Endothelial cell of umbilical vein (primary cell): Measurements from ENCODE around the gene JAZF1. TPM values are rescaled to one million over a fixed set of nuclear protein-coding genes. Genes with fewer than 3 reads are reported as not detected.

Experiments
- BruUV-seq: library from RNA; stranded (reverse); fragments of 400-500 nt; replicated peaks from 2 replicates; lab custom pipeline; 2021; lab: Mats Ljungman, UMichigan
- CTCF ChIA-PET: fragments of 300-600, 350-600 bp; sonication (Branson Sonifier 250); formaldehyde crosslinking; loops from one replicate; lab custom pipeline; 2021; ENCODE audit warnings: antibody characterized with exemption, inconsistent platforms; lab: Charles Lee
- POLR2A ChIA-PET: fragments of 300-600, 350-600 bp; sonication (Branson Sonifier 250); formaldehyde crosslinking; loops from one replicate; lab custom pipeline; 2021; ENCODE audit warnings: antibody characterized with exemption, inconsistent platforms; lab: Charles Lee
- DNase-seq: peaks from one replicate; pipeline ENCODE4 v3.0.0-alpha.2; 2011; ENCODE audit warnings: low read depth, low spot score
- FAIRE-seq: peaks from 2 replicates; lab custom pipeline; 2011; peaks lifted over from hg19 to GRCh38; lab: Jason Lieb, UNC
- H2AFZ ChIP-seq: 2 replicates; pipeline ENCODE4 v1.6.0; 2012; ENCODE audit warnings: low read depth, low read length, control low read depth, inconsistent platforms
- H3K27ac ChIP-seq: 2 replicates; pipeline ENCODE4 v1.5.1; 2011; ENCODE audit warnings: low read depth, mild to moderate bottlenecking, control low read depth, low read length, moderate library complexity; ENCODE audit not compliant: insufficient read depth
- H3K27me3 ChIP-seq, 2 experiments: 2 replicates each; pipeline versions ENCODE4 v1.6.0 to v1.6.1; 2011; ENCODE audit warnings: low read length in 2 of 2, mixed read lengths in 1 of 2; ENCODE audit not compliant: control insufficient read depth in 2 of 2, insufficient read depth in 2 of 2
- H3K36me3 ChIP-seq, 2 experiments: 2 replicates in 1 of 2; 3 replicates in 1 of 2; pipeline ENCODE4 v1.5.1; 2011; ENCODE audit warnings: low read length in 2 of 2, mild to moderate bottlenecking in 1 of 2, moderate library complexity in 1 of 2; ENCODE audit not compliant: control insufficient read depth in 2 of 2, insufficient read depth in 2 of 2; ENCODE audit errors: extremely low read depth in 1 of 2
- H3K4me1 ChIP-seq: 3 replicates; pipeline ENCODE4 v1.5.1; 2011; ENCODE audit warnings: mild to moderate bottlenecking, low read length; ENCODE audit not compliant: control insufficient read depth, insufficient read depth; ENCODE audit errors: extremely low read depth
- H3K4me2 ChIP-seq: 2 replicates; pipeline ENCODE4 v1.6.1; 2011; ENCODE audit warnings: low read length, control low read depth, mixed read lengths; ENCODE audit not compliant: insufficient read depth
- H3K4me3 ChIP-seq, 3 experiments: fragments of 200-600 bp in 1 of 3; sonication (generic), shearing (Covaris generic) in 1 of 3; replicated peaks in 1 of 3; 2 replicates each; pipeline ENCODE4 v1.5.1; 2011 to 2016; ENCODE audit warnings: control low read depth in 3 of 3, low read length in 3 of 3, mild to moderate bottlenecking in 2 of 3, inconsistent platforms in 1 of 3, low read depth in 1 of 3, moderate library complexity in 1 of 3; ENCODE audit not compliant: insufficient read depth in 1 of 3
- H3K79me2 ChIP-seq: 2 replicates; pipeline ENCODE4 v1.6.0; 2012; ENCODE audit warnings: low read length, inconsistent platforms; ENCODE audit not compliant: control insufficient read depth, insufficient read depth
- H3K9ac ChIP-seq: replicated peaks from 2 replicates; pipeline ENCODE3; 2011; ENCODE audit warnings: low read length, control low read depth; ENCODE audit not compliant: insufficient read depth; ENCODE audit errors: extremely low read depth
- H3K9me1 ChIP-seq: replicated peaks from 3 replicates; pipeline ENCODE4 v1.6.0; 2011; ENCODE audit warnings: mild to moderate bottlenecking, low read length; ENCODE audit not compliant: control insufficient read depth, insufficient read depth; ENCODE audit errors: extremely low read depth
- H3K9me3 ChIP-seq: replicated peaks from 2 replicates; pipeline ENCODE4 v1.5.1; 2012; ENCODE audit warnings: low read length, inconsistent platforms; ENCODE audit not compliant: control insufficient read depth, insufficient read depth
- H4K20me1 ChIP-seq: replicated peaks from 2 replicates; pipeline ENCODE3; 2011; ENCODE audit warnings: mild to moderate bottlenecking, low read length; ENCODE audit not compliant: control insufficient read depth, insufficient read depth; ENCODE audit errors: extremely low read depth
- EZH2 ChIP-seq: IDR thresholded peaks from 2 replicates; pipeline ENCODE4 v1.6.1; 2012; ENCODE audit warnings: borderline replicate concordance, low read depth, mild to moderate bottlenecking, moderate library complexity, low read length, inconsistent platforms; ENCODE audit not compliant: severe bottlenecking
- FOS ChIP-seq: IDR thresholded peaks from 2 replicates; pipeline ENCODE4 v1.6.1; 2011; ENCODE audit warnings: mild to moderate bottlenecking, low read length, moderate library complexity, borderline replicate concordance; ENCODE audit not compliant: insufficient read depth
- GATA2 ChIP-seq: IDR thresholded peaks from 2 replicates; pipeline ENCODE4 v1.7.0; 2011; ENCODE audit warnings: low read depth, mild to moderate bottlenecking, moderate library complexity, mixed read lengths, low read length; ENCODE audit not compliant: insufficient read length, insufficient read depth
- JUN ChIP-seq: IDR thresholded peaks from 2 replicates; pipeline ENCODE4 v1.6.1; 2011; ENCODE audit warnings: borderline replicate concordance, low read depth; ENCODE audit not compliant: insufficient read length, insufficient read depth
- MYC ChIP-seq: IDR thresholded peaks from one replicate; pipeline ENCODE4 v1.6.1; 2011; ENCODE audit warnings: mild to moderate bottlenecking, low read depth, low read length
- POLR2A ChIP-seq: IDR thresholded peaks from 2 replicates; pipeline ENCODE4 v1.6.1; 2012; ENCODE audit warnings: low read depth, mild to moderate bottlenecking, control low read depth, low read length
- POLR2AphosphoS5 ChIP-seq: IDR thresholded peaks from 2 replicates; pipeline ENCODE4 v1.6.1; 2012; ENCODE audit warnings: low read depth, mild to moderate bottlenecking, control low read depth, low read length, moderate library complexity; ENCODE audit not compliant: insufficient read depth
- dilution Hi-C: fragments of 300-500 bp; cut with MboI; formaldehyde crosslinking; loops from one replicate; pipeline ENCODE4 v1.15.0; 2019; ENCODE audit warnings: low sequenced_read_pairs; ENCODE audit not compliant: extremely low pct_ligation_motif_present
- intact Hi-C: fragments of 100-400 bp; cut with micrococcal nuclease; formaldehyde crosslinking; loops from one replicate; pipeline ENCODE4 v1.10.0; 2022
- polyA plus RNA-seq, 4 experiments: library from polyadenylated mRNA; depleted of rRNA in 3 of 4; stranded (reverse) in 3 of 4; unstranded in 1 of 4; fragments of >200 nt; gene quantifications; 2 replicates each; pipeline versions ENCODE4 v1.2.1 to v1.2.3, GENCODE V29; 2011 to 2012; ENCODE audit warnings: missing spikeins in 1 of 4
- total RNA-seq: library from RNA; stranded (reverse); gene quantifications from 2 replicates; pipeline ENCODE4 v1.2.3, GENCODE V29; 2021
- TF ChIP-seq, protein P1 (sequence below): IDR thresholded peaks from 2 replicates; pipeline ENCODE4 v1.6.1; 2011; ENCODE audit not compliant: insufficient read depth, insufficient read length
- TF ChIP-seq, protein P2 (sequence below), 2 donors: IDR thresholded peaks; 1 replicate in 1 of 2; 2 replicates in 1 of 2; pipeline ENCODE4 v1.5.1; 2011; ENCODE audit warnings: low read length in 2 of 2, mild to moderate bottlenecking in 2 of 2, moderate library complexity in 2 of 2, control low read depth in 1 of 2, inconsistent platforms in 1 of 2, low read depth in 1 of 2; ENCODE audit not compliant: insufficient read depth in 1 of 2; ENCODE audit errors: extremely low read depth in 1 of 2

JAZF1 gene
- total and polyA plus RNA-seq, 2 donors (not counting 3 experiments of a cell fraction or from before 2014, with no cell fraction given): 2.5 to 16.9 TPM

DNA sequence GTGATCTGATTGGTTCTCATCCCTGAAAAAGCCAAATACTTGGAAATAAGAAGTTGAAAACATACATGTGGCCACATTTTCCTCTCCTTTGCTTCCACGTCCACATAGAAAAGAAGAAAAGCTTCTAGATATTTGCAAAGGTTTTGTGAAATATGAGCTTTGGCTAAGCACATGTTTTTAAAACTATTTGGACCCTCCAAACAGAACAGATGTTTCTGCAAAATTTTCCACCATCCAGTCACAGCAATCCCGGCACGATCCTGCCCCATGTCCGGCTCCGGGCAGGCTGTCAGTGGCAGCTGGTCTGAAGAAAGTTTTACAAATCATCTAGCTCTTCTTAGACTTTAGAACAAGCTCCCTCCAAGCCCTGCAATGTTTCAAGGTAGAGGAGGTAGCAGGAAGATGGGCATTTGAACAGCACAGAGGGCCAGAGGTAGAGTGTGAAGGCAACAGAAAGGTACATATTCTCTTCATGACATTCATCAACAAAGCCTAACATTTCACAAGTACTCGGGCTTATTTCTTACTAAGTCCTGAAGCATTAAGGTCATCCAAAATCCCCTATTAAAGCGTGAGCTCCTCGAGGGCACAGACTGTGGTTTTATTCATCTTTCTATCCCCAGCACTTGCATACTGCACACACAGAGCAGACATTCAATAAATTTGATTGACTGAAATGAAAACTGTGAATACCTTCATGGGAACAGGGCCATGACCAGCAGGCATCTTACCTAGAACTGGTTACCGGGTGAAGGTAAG, 110.1 kb downstream of the JAZF1 start:
- intact Hi-C loops: no loop called here
- Histone ChIP-seq H3K4me3 (no peak overlapping the region), H3K27ac (no peak overlapping the region), H3K36me3 (no peaks in the 10 kb centered on the region), H3K9me1 (no peaks in the 10 kb centered on the region), H3K27me3 (no peaks in the 10 kb centered on the region), H4K20me1 (no peaks in the 10 kb centered on the region), H3K9ac (no peak overlapping the region), H3K79me2 (no peaks in the 10 kb centered on the region), H3K4me2 (no peak overlapping the region), H3K9me3 (no peaks in the 10 kb centered on the region), H3K4me1 (no peaks in the 10 kb centered on the region), H2AFZ (no peak overlapping the region)
- FAIRE-seq: no peak
- dilution Hi-C loops: no loop called here
- TF ChIP-seq, protein P1, sequence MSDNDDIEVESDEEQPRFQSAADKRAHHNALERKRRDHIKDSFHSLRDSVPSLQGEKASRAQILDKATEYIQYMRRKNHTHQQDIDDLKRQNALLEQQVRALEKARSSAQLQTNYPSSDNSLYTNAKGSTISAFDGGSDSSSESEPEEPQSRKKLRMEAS: no peak
- TF ChIP-seq POLR2A (no peak), POLR2AphosphoS5 (no peak), FOS (no peak), JUN (no peak), MYC (no peak), GATA2 (no peak), EZH2 (no peak)
- TF ChIP-seq, protein P2, sequence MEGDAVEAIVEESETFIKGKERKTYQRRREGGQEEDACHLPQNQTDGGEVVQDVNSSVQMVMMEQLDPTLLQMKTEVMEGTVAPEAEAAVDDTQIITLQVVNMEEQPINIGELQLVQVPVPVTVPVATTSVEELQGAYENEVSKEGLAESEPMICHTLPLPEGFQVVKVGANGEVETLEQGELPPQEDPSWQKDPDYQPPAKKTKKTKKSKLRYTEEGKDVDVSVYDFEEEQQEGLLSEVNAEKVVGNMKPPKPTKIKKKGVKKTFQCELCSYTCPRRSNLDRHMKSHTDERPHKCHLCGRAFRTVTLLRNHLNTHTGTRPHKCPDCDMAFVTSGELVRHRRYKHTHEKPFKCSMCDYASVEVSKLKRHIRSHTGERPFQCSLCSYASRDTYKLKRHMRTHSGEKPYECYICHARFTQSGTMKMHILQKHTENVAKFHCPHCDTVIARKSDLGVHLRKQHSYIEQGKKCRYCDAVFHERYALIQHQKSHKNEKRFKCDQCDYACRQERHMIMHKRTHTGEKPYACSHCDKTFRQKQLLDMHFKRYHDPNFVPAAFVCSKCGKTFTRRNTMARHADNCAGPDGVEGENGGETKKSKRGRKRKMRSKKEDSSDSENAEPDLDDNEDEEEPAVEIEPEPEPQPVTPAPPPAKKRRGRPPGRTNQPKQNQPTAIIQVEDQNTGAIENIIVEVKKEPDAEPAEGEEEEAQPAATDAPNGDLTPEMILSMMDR (IDR thresholded peaks at IDR 0.05; ENCODE audit: extremely low read depth in 1 of 2, insufficient read depth in 1 of 2, low read depth in 1 of 2, low read length in 2 of 2): no peak
- no TSS peak for BruUV-seq
- CTCF ChIA-PET: interaction anchor here (0.7 to 3.9 kb wide), 7 partner anchors 8 to 326 kb away, joined by 3 to 29 read pairs (median 9); no protein-coding TSS in a partner anchor
- DNase-seq: no peak
- POLR2A ChIA-PET: no interaction called here
